Upper lobe of left lung (tissue), 6 donors: ENCODE data around the gene GEMIN7. TPM values are rescaled to one million over a fixed set of nuclear protein-coding genes. Genes with fewer than 3 reads are reported as not detected.
"Not testable (repeated sequence)": the region's sequence is repeated elsewhere in the genome, so short reads cannot be mapped to it uniquely, and the experiment has no call there.

Source experiments
- ATAC-seq, 2 donors: fragments of 200-7000 bp; cut with Tn5 transposase; one replicate each; pipeline ENCODE4 v1.9.1; 2022; ENCODE audit warnings: mild to moderate bottlenecking in 2 of 2, moderate library complexity in 2 of 2; ENCODE audit not compliant: low FRiP score in 2 of 2
- DNase-seq, 2 donors: peaks; one replicate each; pipeline ENCODE4 v3.0.0-alpha.2; 2019 to 2020
- H3K27ac ChIP-seq, 4 donors: fragments of 200-600 bp; sonication (generic); one replicate each; pipeline ENCODE4 v1.5.1; 2016 to 2019
- H3K27me3 ChIP-seq, 4 donors: fragments of 200-600 bp; sonication (generic); one replicate each; pipeline ENCODE4 v1.5.1; 2017 to 2019
- H3K36me3 ChIP-seq, 4 donors: fragments of 200-600 bp; sonication (generic); one replicate each; pipeline ENCODE4 v1.5.1; 2016 to 2019
- H3K4me1 ChIP-seq, 4 donors: fragments of 200-600 bp; sonication (generic); one replicate each; pipeline ENCODE4 v1.5.1; 2018 to 2019
- H3K4me3 ChIP-seq, 4 donors: fragments of 200-600 bp; sonication (generic); one replicate each; pipeline ENCODE4 v1.5.1; 2017 to 2019; ENCODE audit warnings: mild to moderate bottlenecking in 2 of 4, moderate library complexity in 1 of 4
- H3K9me3 ChIP-seq, 4 donors: fragments of 200-600 bp; sonication (generic); one replicate each; pipeline ENCODE4 v1.5.1; 2018 to 2019
- CTCF ChIP-seq, 6 experiments: fragments of 450-650 bp in 4 of 6; fragments of 200-600 bp in 2 of 6; sonication (generic) in 2 of 6; IDR thresholded peaks; one replicate each; pipeline ENCODE4 v1.5.1; 2016 to 2019; ENCODE audit warnings: antibody characterized with exemption in 6 of 6
- EP300 ChIP-seq, 4 donors: sonication (generic); formaldehyde crosslinking; IDR thresholded peaks; one replicate each; pipeline ENCODE4 v1.5.1; 2017; ENCODE audit warnings: antibody characterized with exemption in 4 of 4, control low read depth in 2 of 4
- POLR2A ChIP-seq, 4 donors: fragments of 450-650 bp; IDR thresholded peaks; one replicate each; pipeline ENCODE4 v1.5.1; 2016 to 2017; ENCODE audit warnings: antibody characterized with exemption in 4 of 4, mild to moderate bottlenecking in 2 of 4
- POLR2AphosphoS5 ChIP-seq, 2 donors: sonication (generic); formaldehyde crosslinking; IDR thresholded peaks; one replicate each; pipeline ENCODE4 v1.5.1; 2017; ENCODE audit warnings: antibody characterized with exemption in 2 of 2
- WGBS, 2 donors: methylation state at CpG; one replicate each; pipeline ENCODE4 v1.1.5; 2017 to 2018; 5-methylcytosine and 5-hydroxymethylcytosine counted together
- total RNA-seq, 6 donors: library from RNA; depleted of rRNA in 4 of 6; stranded (reverse); fragments of >200 nt in 4 of 6; gene quantifications; one replicate each; pipeline versions ENCODE4 v1.1.0 to v1.2.1, GENCODE V29; 2016 to 2021
- donor health status: DM: no; HTN: no; CAD: no; lungs with moderate emphysema.
- donor health status: DM: no; HTN: yes; CAD: no; lungs with severe emphysema.

GEMIN7 gene
- total RNA-seq, 6 donors from 2014 or later = 8.1 to 24.2 (median 13.5) TPM

GRCh38 chr19:45102481-45102880 lies 23.4 kb downstream of the GEMIN7 start:
- Histone ChIP-seq H3K27ac (no peak overlapping the region), H3K4me1 (peaks cover 24 to 59% (median 30%) of the 10 kb centered on the region in 4 donors), H3K4me3 (no peak overlapping the region), H3K36me3 (no peaks in the 10 kb centered on the region), H3K27me3 (no peaks in the 10 kb centered on the region), H3K9me3 (no peaks in the 10 kb centered on the region)
- ATAC-seq (no peak), DNase-seq (no peak)
- TF ChIP-seq CTCF (IDR thresholded peaks at IDR 0.05) (no peak), POLR2A (IDR thresholded peaks at IDR 0.05) (no peak), EP300 (IDR thresholded peaks at IDR 0.05) (no peak), POLR2AphosphoS5 (IDR thresholded peaks at IDR 0.05) (no peak)
- 91 to 100% methylated on average over 1 to 7 of the region's 7 CpGs for WGBS, 2 donors

- H3K36me3 ChIP-seq = no peaks in the 10 kb centered on the region
- H3K4me1 ChIP-seq = peaks cover 18 to 52% (median 24%) of the 10 kb centered on the region in 4 donors
- H3K27ac ChIP-seq = peak overlapping the region in 2 of 4 donors; percentile 7 to 19
- WGBS, 2 donors = 45 to 69% methylated on average over 5 to 15 of the region's 15 CpGs
- H3K9me3 ChIP-seq = no peaks in the 10 kb centered on the region
- H3K27me3 ChIP-seq = no peaks in the 10 kb centered on the region
- H3K4me3 ChIP-seq = peak overlapping the region in 1 of 4 donors; percentile 15
- ATAC-seq = peak in 1 of 2 donors; percentile 45
- TF ChIP-seq POLR2AphosphoS5 (IDR thresholded peaks at IDR 0.05) = peak in 1 of 2 donors; percentile 11
- no peak for TF ChIP-seq POLR2A (IDR thresholded peaks at IDR 0.05)
- peak in 1 of 2 donors; percentile 42 for DNase-seq
Observed at GRCh38 chr19:45103156-45103507, 24.1 kb downstream of the GEMIN7 start.

- Histone ChIP-seq H3K27ac (peak overlapping the region in 2 of 4 donors; percentile 7 to 19), H3K4me3 (peak overlapping the region in 1 of 4 donors; percentile 15), H3K27me3 (no peaks in the 10 kb centered on the region), H3K36me3 (no peaks in the 10 kb centered on the region), H3K4me1 (peaks cover 15 to 47% (median 18%) of the 10 kb centered on the region in 4 donors), H3K9me3 (no peaks in the 10 kb centered on the region)
- DNase-seq (no peak), ATAC-seq (no peak)
- TF ChIP-seq POLR2A (IDR thresholded peaks at IDR 0.05) (no peak), POLR2AphosphoS5 (IDR thresholded peaks at IDR 0.05) (no peak), EP300 (IDR thresholded peaks at IDR 0.05) (no peak), CTCF (IDR thresholded peaks at IDR 0.05) (no peak)
- 53 to 58% methylated on average over 25 to 26 of the region's 26 CpGs for WGBS, 2 donors
Observed at GRCh38 chr19:45103508-45104319, 24.7 kb downstream of the GEMIN7 start.

- Histone ChIP-seq H3K36me3 (no peaks in the 10 kb centered on the region), H3K27ac (no peak overlapping the region), H3K4me3 (no peak overlapping the region), H3K9me3 (no peaks in the 10 kb centered on the region), H3K27me3 (no peaks in the 10 kb centered on the region), H3K4me1 (peaks cover 12 to 36% (median 16%) of the 10 kb centered on the region in 4 donors)
- WGBS, 2 donors = 78 to 87% methylated on average over 12 to 16 of the region's 16 CpGs
- DNase-seq (no peak), ATAC-seq (no peak)
- no peak for TF ChIP-seq POLR2AphosphoS5 (IDR thresholded peaks at IDR 0.05)
- TF ChIP-seq EP300 (IDR thresholded peaks at IDR 0.05) = no peak
- no peak for TF ChIP-seq CTCF (IDR thresholded peaks at IDR 0.05)
- TF ChIP-seq POLR2A (IDR thresholded peaks at IDR 0.05) = no peak
Observed at GRCh38 chr19:45104658-45105349, 25.7 kb downstream of the GEMIN7 start.

GRCh38 chr19:45106363-45106762 lies 27.3 kb downstream of the GEMIN7 start:
- not testable (repeated sequence) for DNase-seq, H3K27me3 ChIP-seq, H3K4me3 ChIP-seq, H3K36me3 ChIP-seq, H3K27ac ChIP-seq, H3K9me3 ChIP-seq, ATAC-seq
- 87 to 98% methylated on average over 11 of the region's 11 CpGs for WGBS, 2 donors
- H3K4me1 ChIP-seq = peaks cover 12 to 39% (median 16%) of the 10 kb centered on the region in 4 donors
